A549 (cell line): Measurements from ENCODE around the gene HAAO. TPM values are rescaled to one million over a fixed set of nuclear protein-coding genes. Genes with fewer than 3 reads are reported as not detected.

Experiments used
- ATAC-seq, 2 experiments: fragments of 200-7000 bp in 1 of 2; fragments of >200 bp in 1 of 2; cut with Nextera tagmentation in 1 of 2; cut with Tn5 transposase in 1 of 2; 3 replicates each; pipeline versions ENCODE4 v1.8.0 to v1.9.1; 2018 to 2020; ENCODE audit warnings: mild to moderate bottlenecking in 1 of 2, moderate library complexity in 1 of 2
- CTCF ChIA-PET: fragments of 300-600 bp; sonication (Branson Sonifier 250); formaldehyde crosslinking; extraction: SDS; loops from one replicate; lab custom pipeline; 2021; ENCODE audit warnings: antibody characterized with exemption, inconsistent platforms; lab: Yijun Ruan, JAX
- POLR2A ChIA-PET: fragments of 350-600 bp; formaldehyde crosslinking; extraction: SDS; loops from one replicate; lab custom pipeline; 2021; ENCODE audit warnings: antibody characterized with exemption, inconsistent platforms; lab: Yijun Ruan, JAX
- DNase-seq, 2 experiments: peaks; one replicate each; pipeline versions ENCODE4 v3.0.0 to v3.0.0-alpha.2; 2011 to 2016; ENCODE audit warnings: low read depth in 1 of 2, low spot score in 1 of 2
- FAIRE-seq: peaks from 2 replicates; lab custom pipeline; 2011; peaks lifted over from hg19 to GRCh38; lab: Jason Lieb, UNC
- H3K27ac ChIP-seq, 2 experiments: fragments of >200 bp; sonication (Bioruptor Twin); formaldehyde crosslinking; 3 replicates each; pipeline ENCODE4 v1.5.1; 2016 to 2017
- H3K4me1 ChIP-seq: fragments of >200 bp; sonication (Bioruptor Twin); formaldehyde crosslinking; 3 replicates; pipeline ENCODE4 v1.6.1; 2016
- H3K4me2 ChIP-seq: fragments of >200 bp; sonication (Bioruptor Twin); formaldehyde crosslinking; 3 replicates; pipeline ENCODE4 v1.6.1; 2016
- H3K4me3 ChIP-seq: fragments of >200 bp; sonication (Bioruptor Twin); formaldehyde crosslinking; 3 replicates; pipeline ENCODE4 v1.5.1; 2016
- H3K9me3 ChIP-seq: fragments of >200 bp; sonication (Bioruptor Twin); formaldehyde crosslinking; 3 replicates; pipeline ENCODE4 v1.6.1; 2016
- BHLHE40 ChIP-seq: IDR thresholded peaks from 2 replicates; pipeline ENCODE4 v1.6.1; 2012; ENCODE audit warnings: low read depth, low read length, inconsistent platforms
- CEBPB ChIP-seq, 2 experiments: fragments of >200 bp in 1 of 2; sonication (Bioruptor Twin) in 1 of 2; formaldehyde crosslinking in 1 of 2; IDR thresholded peaks; 2 replicates each; pipeline ENCODE4 v1.6.1; 2012 to 2016
- EHF ChIP-seq: fragments of 250-450 bp; sonication (Bioruptor Pico); IDR thresholded peaks from 2 replicates; pipeline ENCODE4 v1.5.0; 2020; ENCODE audit warnings: mild to moderate bottlenecking
- EHMT2 ChIP-seq: fragments of 200-600 bp; sonication (generic); IDR thresholded peaks from 2 replicates; pipeline ENCODE4 v1.6.1; 2016; ENCODE audit warnings: antibody characterized with exemption, low read depth, mild to moderate bottlenecking, moderate library complexity
- EP300 ChIP-seq, 2 experiments: fragments of >200 bp; sonication (Bioruptor Twin); formaldehyde crosslinking; IDR thresholded peaks; 2 replicates in 1 of 2; 3 replicates in 1 of 2; pipeline ENCODE4 v1.6.1; 2016 to 2017
- FOSB ChIP-seq: fragments of 250-450 bp; sonication (Bioruptor Pico); IDR thresholded peaks from 2 replicates; pipeline ENCODE4 v1.5.0; 2020; ENCODE audit warnings: mild to moderate bottlenecking, moderate library complexity
- FOSL2 ChIP-seq, 2 experiments: fragments of 450-650 bp in 1 of 2; fragments of >200 bp in 1 of 2; sonication (Bioruptor Twin) in 1 of 2; formaldehyde crosslinking; IDR thresholded peaks; 2 replicates each; pipeline versions ENCODE4 v1.5.0 to v1.6.1; 2016 to 2020; ENCODE audit warnings: mild to moderate bottlenecking in 1 of 2, moderate library complexity in 1 of 2
- GATA3 ChIP-seq: IDR thresholded peaks from 2 replicates; pipeline ENCODE4 v1.6.1; 2012; ENCODE audit warnings: borderline replicate concordance
- HDAC2 ChIP-seq: fragments of 200-600 bp; sonication (generic); IDR thresholded peaks from 2 replicates; pipeline ENCODE4 v1.6.1; 2016
- HEYL ChIP-seq: fragments of 250-450 bp; sonication (Bioruptor Pico); IDR thresholded peaks from 2 replicates; pipeline ENCODE4 v1.8.0; 2021; ENCODE audit warnings: mild to moderate bottlenecking, moderate library complexity
- HOXB13 ChIP-seq: fragments of 250-450 bp; sonication (Bioruptor Pico); IDR thresholded peaks from 2 replicates; pipeline ENCODE4 v1.5.0; 2020; ENCODE audit warnings: low read depth, mild to moderate bottlenecking, moderate library complexity
- MAFK ChIP-seq: fragments of 450-650 bp; IDR thresholded peaks from 2 replicates; pipeline ENCODE4 v1.6.1; 2014; ENCODE audit not compliant: partially characterized antibody
- MAZ ChIP-seq: fragments of 150-350 bp; IDR thresholded peaks from 2 replicates; pipeline ENCODE4 v1.6.1; 2014; ENCODE audit warnings: antibody characterized with exemption, low read depth, low read length, borderline replicate concordance
- NPAS2 ChIP-seq: fragments of 250-450 bp; sonication (Bioruptor Pico); IDR thresholded peaks from 2 replicates; pipeline ENCODE4 v1.8.0; 2022; ENCODE audit warnings: mild to moderate bottlenecking, moderate library complexity, borderline replicate concordance
- PHF8 ChIP-seq: fragments of 200-600 bp; sonication (generic); IDR thresholded peaks from 2 replicates; pipeline ENCODE4 v1.6.1; 2016; ENCODE audit warnings: low read depth, mild to moderate bottlenecking, antibody characterized with exemption, moderate library complexity, borderline replicate concordance
- RAD21 ChIP-seq, 2 experiments: fragments of >200 bp in 1 of 2; sonication (Bioruptor Twin) in 1 of 2; formaldehyde crosslinking in 1 of 2; IDR thresholded peaks in 1 of 2; conservative IDR thresholded peaks in 1 of 2; 2 replicates in 1 of 2; 3 replicates in 1 of 2; pipeline ENCODE4 v1.6.1; 2012 to 2018; ENCODE audit warnings: inconsistent platforms in 1 of 2
- RARB ChIP-seq: fragments of 250-450 bp; sonication (Bioruptor Pico); IDR thresholded peaks from 2 replicates; pipeline ENCODE4 v1.8.0; 2021; ENCODE audit warnings: mild to moderate bottlenecking, moderate library complexity
- RCOR1 ChIP-seq: fragments of 150-350 bp; IDR thresholded peaks from 2 replicates; pipeline ENCODE4 v1.6.1; 2014; ENCODE audit warnings: antibody characterized with exemption, low read length, low read depth
- RNF2 ChIP-seq: fragments of 200-600 bp; sonication (generic); IDR thresholded peaks from 2 replicates; pipeline ENCODE4 v1.6.1; 2016; ENCODE audit warnings: low read depth, mild to moderate bottlenecking, antibody characterized with exemption, moderate library complexity, borderline replicate concordance
- TFCP2L1 ChIP-seq: fragments of 250-450 bp; sonication (Bioruptor Pico); IDR thresholded peaks from 2 replicates; pipeline ENCODE4 v1.5.0; 2021; ENCODE audit warnings: mild to moderate bottlenecking
- TP53 ChIP-seq: fragments of 250-450 bp; sonication (Bioruptor Pico); IDR thresholded peaks from 2 replicates; pipeline ENCODE4 v1.5.0; 2021; ENCODE audit warnings: mild to moderate bottlenecking, moderate library complexity
- ZC3H11A ChIP-seq: fragments of 450-650 bp; IDR thresholded peaks from 2 replicates; pipeline ENCODE4 v1.6.1; 2014; ENCODE audit warnings: antibody characterized with exemption, mild to moderate bottlenecking
- ZFP36 ChIP-seq: fragments of 450-650 bp; IDR thresholded peaks from 2 replicates; pipeline ENCODE4 v1.6.1; 2014; ENCODE audit warnings: borderline replicate concordance; ENCODE audit not compliant: partially characterized antibody
- WGBS: methylation state at CpG from one replicate; pipeline ENCODE4 v1.1.6; 2017; ENCODE audit errors: missing lambda C conversion rate; 5-methylcytosine and 5-hydroxymethylcytosine counted together
- polyA plus RNA-seq, 4 experiments: library from polyadenylated mRNA; depleted of rRNA in 3 of 4; stranded (reverse); fragments of >200 nt; fragmentation: RNase III in 1 of 4; extraction: RNeasy Plus Mini Kit Qiagen cat#74134 plus additional on column Dnase treatment in 1 of 4; gene quantifications; 2 replicates in 3 of 4; 3 replicates in 1 of 4; pipeline ENCODE4 v1.2.3, GENCODE V29; 2011 to 2017
- TF ChIP-seq, protein P1 (sequence below): fragments of >200 bp; sonication (Bioruptor Twin); formaldehyde crosslinking; IDR thresholded peaks from 2 replicates; pipeline ENCODE4 v1.6.1; 2016
- TF ChIP-seq, protein P2 (sequence below): fragments of 200-600 bp; sonication (generic); IDR thresholded peaks from 2 replicates; pipeline ENCODE4 v1.6.1; 2016; ENCODE audit warnings: antibody characterized with exemption, mild to moderate bottlenecking, moderate library complexity
- TF ChIP-seq, protein P3 (sequence below): fragments of >200 bp; sonication (Bioruptor Twin); formaldehyde crosslinking; IDR thresholded peaks from 3 replicates; pipeline ENCODE4 v1.6.1; 2016
- TF ChIP-seq, protein P4 (sequence below): fragments of 250-450 bp; sonication (Bioruptor Pico); IDR thresholded peaks from 2 replicates; pipeline ENCODE4 v1.5.0; 2020; ENCODE audit warnings: low read depth, mild to moderate bottlenecking, moderate library complexity

The HAAO gene
- polyA plus RNA-seq, 2 of the 4 experiments (the other 2 are of a cell fraction), result not detected

DNA sequence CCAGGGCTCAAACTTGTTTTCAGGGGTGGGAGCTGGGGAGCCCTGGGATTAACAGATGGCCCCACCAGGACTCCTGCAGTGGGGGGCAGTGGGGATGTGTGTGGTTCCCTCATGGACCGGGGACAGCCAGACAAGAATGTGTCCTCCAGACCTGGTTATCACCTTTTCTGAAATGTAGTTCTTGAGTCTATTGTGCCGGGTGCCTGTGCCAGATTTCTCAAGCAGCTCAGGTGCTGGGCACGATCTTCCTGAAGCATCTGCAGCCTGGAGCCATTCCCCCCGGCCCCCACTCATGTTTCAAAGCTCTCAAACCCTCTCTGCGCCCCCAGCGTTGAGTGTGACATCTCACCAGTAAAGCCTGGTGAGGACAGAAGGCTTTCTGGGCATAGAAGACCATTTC is 48.4 kb upstream of the HAAO start:
- Histone ChIP-seq H3K4me1 (peaks cover 12% of the 10 kb centered on the region), H3K9me3 (peaks cover 4% of the 10 kb centered on the region; the same call in 1 of the 3 replicates), H3K4me3 (no peak overlapping the region), H3K4me2 (no peak overlapping the region), H3K27ac (0 out of 6 replicates have a peak overlapping the region, but pooled peaks of 1 of the 2 experiments have one; percentile 21)
- no peak for DNase-seq
- TF ChIP-seq FOSB (no peak), EHMT2 (no peak), RAD21 (conservative IDR thresholded peaks at IDR 0.05 in 1 of 2, IDR thresholded peaks at IDR 0.05 in 1 of 2) (no peak), HEYL (CRISPR knock-in tag) (no peak), MAFK (no peak), PHF8 (no peak)
- FAIRE-seq, result no peak
- ChIA-PET POLR2A (no interaction called here), CTCF (interaction anchor here (1.0 to 3.8 kb wide), 3 partner anchors 11 to 56 kb away, joined by 4 to 28 read pairs (median 4); no protein-coding TSS in a partner anchor)
- ATAC-seq, result no peak
- 66% methylated on average over 6 of the region's 6 CpGs for WGBS

DNA sequence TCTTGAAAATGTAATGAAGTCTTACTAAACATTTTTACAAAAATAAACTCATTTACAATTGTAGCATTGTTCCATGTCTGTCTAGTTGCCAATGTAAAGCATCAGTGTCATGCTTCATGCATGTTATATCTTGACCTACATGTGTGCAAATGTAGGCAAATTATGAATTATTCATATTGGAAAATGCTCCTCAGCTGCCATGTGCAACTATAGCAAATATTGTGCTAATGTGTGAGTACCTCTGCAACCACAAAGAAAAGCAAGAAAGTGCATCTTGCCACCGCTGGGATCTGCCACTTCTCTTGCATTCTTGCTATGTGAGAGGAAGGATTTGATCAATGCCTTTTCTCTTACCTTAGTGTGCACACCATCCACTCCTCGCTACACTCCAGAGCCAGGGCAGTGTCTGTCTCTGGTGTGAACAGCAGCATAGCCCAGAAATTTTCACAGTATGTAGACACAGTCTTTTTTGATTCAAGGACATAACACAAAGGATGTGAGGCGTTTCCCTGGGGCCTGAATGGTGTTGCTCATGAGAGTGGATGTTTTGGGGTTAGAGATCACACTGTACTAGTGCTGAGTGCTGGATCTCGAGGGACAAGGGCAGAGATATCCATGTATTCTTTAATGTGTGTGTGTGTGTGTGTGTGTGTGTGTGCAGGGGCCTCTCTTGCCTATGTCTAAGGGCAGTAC is 47.6 kb upstream of the HAAO start:
- H3K4me2 ChIP-seq, result no peak overlapping the region
- DNase-seq (no peak), FAIRE-seq (no peak), ATAC-seq (peak in 1 of 2 experiments; percentile 12; a peak in 1 of 6 replicates)
- 0 out of 6 replicates have a peak overlapping the region, but pooled peaks of 1 of the 2 experiments have one; percentile 12 for H3K27ac ChIP-seq
- peaks cover 16% of the 10 kb centered on the region for H3K4me1 ChIP-seq
- H3K9me3 ChIP-seq, result peaks cover 4% of the 10 kb centered on the region; the same call in 1 of the 3 replicates
- TF ChIP-seq RARB (CRISPR knock-in tag), result no peak
- no peak for TF ChIP-seq MAZ
- TF ChIP-seq MAFK, result no peak
- TF ChIP-seq, protein P1, sequence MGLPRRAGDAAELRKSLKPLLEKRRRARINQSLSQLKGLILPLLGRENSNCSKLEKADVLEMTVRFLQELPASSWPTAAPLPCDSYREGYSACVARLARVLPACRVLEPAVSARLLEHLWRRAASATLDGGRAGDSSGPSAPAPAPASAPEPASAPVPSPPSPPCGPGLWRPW, result no peak
- TF ChIP-seq BHLHE40, result no peak
- no peak for TF ChIP-seq RNF2
- no peak for TF ChIP-seq ZFP36
- TF ChIP-seq GATA3, result no peak
- no peak for TF ChIP-seq NPAS2 (CRISPR knock-in tag)
- TF ChIP-seq, protein P2, sequence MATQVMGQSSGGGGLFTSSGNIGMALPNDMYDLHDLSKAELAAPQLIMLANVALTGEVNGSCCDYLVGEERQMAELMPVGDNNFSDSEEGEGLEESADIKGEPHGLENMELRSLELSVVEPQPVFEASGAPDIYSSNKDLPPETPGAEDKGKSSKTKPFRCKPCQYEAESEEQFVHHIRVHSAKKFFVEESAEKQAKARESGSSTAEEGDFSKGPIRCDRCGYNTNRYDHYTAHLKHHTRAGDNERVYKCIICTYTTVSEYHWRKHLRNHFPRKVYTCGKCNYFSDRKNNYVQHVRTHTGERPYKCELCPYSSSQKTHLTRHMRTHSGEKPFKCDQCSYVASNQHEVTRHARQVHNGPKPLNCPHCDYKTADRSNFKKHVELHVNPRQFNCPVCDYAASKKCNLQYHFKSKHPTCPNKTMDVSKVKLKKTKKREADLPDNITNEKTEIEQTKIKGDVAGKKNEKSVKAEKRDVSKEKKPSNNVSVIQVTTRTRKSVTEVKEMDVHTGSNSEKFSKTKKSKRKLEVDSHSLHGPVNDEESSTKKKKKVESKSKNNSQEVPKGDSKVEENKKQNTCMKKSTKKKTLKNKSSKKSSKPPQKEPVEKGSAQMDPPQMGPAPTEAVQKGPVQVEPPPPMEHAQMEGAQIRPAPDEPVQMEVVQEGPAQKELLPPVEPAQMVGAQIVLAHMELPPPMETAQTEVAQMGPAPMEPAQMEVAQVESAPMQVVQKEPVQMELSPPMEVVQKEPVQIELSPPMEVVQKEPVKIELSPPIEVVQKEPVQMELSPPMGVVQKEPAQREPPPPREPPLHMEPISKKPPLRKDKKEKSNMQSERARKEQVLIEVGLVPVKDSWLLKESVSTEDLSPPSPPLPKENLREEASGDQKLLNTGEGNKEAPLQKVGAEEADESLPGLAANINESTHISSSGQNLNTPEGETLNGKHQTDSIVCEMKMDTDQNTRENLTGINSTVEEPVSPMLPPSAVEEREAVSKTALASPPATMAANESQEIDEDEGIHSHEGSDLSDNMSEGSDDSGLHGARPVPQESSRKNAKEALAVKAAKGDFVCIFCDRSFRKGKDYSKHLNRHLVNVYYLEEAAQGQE, result no peak
- no peak for TF ChIP-seq FOSL2 (IDR thresholded peaks at IDR 0.05)
- TF ChIP-seq FOSL2 (CRISPR knock-in tag; IDR thresholded peaks at IDR 0.05), result no peak
- no peak for TF ChIP-seq RCOR1
- no peak for TF ChIP-seq CEBPB (IDR thresholded peaks at IDR 0.05)
- POLR2A ChIA-PET, result no interaction called here
- CTCF ChIA-PET, result interaction anchor here (0.6 to 3.8 kb wide), 10 partner anchors 9 to 437 kb away, joined by 3 to 44 read pairs (median 4); no protein-coding TSS in a partner anchor
- no peak overlapping the region for H3K4me3 ChIP-seq
- WGBS, result 62% methylated on average over 4 of the region's 4 CpGs

DNA sequence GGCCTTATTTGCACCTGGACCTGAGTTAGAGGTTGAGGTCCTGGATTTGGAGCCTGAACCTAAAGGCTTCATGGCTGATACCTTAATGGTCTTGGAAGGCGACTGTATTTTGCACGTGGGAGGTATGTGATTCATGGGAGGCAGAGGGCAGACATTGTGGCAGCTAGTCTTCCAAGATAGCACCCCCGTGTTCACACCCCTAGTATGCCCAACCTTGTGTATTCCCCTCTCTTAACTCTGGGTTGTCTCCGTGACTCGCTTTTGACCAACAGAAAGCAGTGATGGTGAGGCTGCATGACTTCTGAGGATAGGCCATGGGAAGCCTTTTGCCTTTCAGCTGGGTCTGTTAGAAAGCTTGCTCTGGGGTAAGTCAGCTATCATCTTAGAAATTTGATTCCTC is 45.8 kb upstream of the HAAO start:
- no peak for ATAC-seq
- H3K4me1 ChIP-seq, result peaks cover 16% of the 10 kb centered on the region
- DNase-seq, result no peak
- FAIRE-seq, result no peak
- ChIA-PET CTCF (interaction anchor here (0.6 to 3.1 kb wide), 9 partner anchors 9 to 391 kb away, joined by 3 to 44 read pairs (median 5); partner anchors contain the start of gene ZFP36L2), POLR2A (no interaction called here)
- H3K9me3 ChIP-seq, result peaks cover 4% of the 10 kb centered on the region; the same call in 1 of the 3 replicates
- no peak overlapping the region for H3K4me2 ChIP-seq
- H3K27ac ChIP-seq, result peak overlapping the region in 1 of 2 experiments; percentile 6; a peak in 1 of 6 replicates
- H3K4me3 ChIP-seq, result no peak overlapping the region
- WGBS, result 85% methylated on average over 5 of the region's 5 CpGs
- no peak for TF ChIP-seq TFCP2L1 (CRISPR knock-in tag)
- no peak for TF ChIP-seq HDAC2
- no peak for TF ChIP-seq HOXB13 (CRISPR knock-in tag)
- no peak for TF ChIP-seq TP53 (CRISPR knock-in tag)
- TF ChIP-seq, protein P3, sequence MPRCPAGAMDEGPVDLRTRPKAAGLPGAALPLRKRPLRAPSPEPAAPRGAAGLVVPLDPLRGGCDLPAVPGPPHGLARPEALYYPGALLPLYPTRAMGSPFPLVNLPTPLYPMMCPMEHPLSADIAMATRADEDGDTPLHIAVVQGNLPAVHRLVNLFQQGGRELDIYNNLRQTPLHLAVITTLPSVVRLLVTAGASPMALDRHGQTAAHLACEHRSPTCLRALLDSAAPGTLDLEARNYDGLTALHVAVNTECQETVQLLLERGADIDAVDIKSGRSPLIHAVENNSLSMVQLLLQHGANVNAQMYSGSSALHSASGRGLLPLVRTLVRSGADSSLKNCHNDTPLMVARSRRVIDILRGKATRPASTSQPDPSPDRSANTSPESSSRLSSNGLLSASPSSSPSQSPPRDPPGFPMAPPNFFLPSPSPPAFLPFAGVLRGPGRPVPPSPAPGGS, result no peak
- no peak for TF ChIP-seq EHF (CRISPR knock-in tag)
- TF ChIP-seq PHF8, result no peak
- TF ChIP-seq, protein P4, sequence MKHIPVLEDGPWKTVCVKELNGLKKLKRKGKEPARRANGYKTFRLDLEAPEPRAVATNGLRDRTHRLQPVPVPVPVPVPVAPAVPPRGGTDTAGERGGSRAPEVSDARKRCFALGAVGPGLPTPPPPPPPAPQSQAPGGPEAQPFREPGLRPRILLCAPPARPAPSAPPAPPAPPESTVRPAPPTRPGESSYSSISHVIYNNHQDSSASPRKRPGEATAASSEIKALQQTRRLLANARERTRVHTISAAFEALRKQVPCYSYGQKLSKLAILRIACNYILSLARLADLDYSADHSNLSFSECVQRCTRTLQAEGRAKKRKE (CRISPR knock-in tag), result no peak
- TF ChIP-seq EP300 (IDR thresholded peaks at IDR 0.05), result no peak
- TF ChIP-seq ZC3H11A, result no peak
- TF ChIP-seq, protein P1, result no peak
